Fibroblast of skin of scalp (primary cell): Measurements from ENCODE around the gene DUSP1.

Experiments used
- DNase-seq: peaks from one replicate; pipeline ENCODE4 v3.0.0-alpha.2; 2013

Gene DUSP1

DNA sequence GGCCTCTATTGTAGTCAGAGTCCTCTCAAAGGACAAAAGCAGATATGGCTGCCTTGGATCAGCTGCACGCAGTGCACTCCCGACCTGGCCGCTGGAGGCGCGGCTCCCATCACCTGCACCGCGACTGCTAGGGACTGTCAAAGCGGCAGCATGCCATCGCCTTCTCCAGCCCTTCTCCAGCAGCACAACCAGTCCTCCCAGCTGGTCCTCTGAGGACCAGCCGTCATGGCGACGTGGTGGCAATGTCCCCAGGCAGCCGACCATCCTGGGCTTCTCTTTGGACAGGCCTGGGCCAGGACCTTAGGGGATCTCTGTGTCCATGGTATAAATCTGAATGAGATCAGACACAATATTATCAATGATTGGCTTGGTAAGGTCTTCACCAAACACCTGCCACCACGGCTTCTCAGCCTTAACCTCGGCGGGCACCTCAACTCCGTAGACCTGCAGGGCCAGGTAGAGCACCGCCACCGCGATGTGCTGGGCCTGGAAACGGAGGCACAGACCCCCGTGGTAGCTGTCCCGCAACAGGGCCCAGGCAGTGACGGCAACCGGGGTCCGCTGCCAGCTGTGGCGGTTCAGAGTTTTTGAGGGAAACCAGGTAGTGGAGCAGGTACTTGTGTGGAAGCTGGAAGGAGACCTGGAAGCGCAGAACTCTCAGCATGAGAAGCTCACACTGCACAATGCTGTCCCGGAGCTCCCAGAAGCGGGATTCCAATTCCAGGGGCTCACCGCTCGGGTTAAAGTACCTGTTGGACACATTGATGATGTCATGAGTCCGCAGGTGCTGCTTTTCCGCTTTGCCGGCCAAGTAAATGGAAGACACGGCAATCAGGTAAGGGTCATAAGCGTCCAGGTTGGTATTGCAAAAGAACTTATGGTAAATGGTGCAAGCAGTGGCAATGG, 8.5 kb downstream of the DUSP1 start:
- no peak for DNase-seq

DNA sequence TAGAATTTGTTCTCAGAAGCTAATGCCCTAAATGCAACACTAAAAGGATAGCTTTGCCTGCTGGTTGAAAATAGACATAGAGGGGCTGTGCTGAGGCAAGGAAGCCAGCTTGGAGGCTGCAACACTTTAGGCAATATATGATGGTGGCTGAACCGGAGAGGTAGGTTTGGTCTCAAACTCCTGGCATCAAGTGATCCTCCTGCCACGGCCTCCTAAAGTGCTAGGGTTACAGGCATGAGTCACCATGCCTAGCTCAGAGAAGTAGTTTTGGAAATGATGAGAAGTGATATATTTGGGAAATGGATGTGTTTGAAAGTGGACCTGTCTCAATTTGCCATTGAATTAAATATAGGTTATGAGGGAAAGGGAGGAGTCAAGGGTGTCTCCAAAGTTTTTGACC, 10.0 kb downstream of the DUSP1 start:
- no peak for DNase-seq

DNA sequence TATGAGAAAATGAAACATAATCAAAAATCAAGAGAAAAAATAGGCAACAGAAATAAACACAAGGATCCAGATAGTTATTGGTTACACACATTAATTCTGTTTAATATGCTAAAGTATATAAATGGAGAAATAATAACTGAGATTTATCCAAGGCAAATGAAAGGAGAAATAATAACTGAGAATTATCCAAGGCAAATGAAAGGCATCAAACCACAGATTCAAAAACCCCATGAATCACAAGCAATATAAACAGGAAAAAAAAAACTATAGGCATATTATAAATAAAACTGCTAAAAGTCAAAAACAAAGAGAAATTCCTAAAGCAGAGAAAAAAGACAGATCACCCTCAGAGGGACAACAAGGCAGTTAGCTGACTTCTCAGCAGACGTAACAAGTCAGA, 10.9 kb downstream of the DUSP1 start:
- no peak for DNase-seq

- DNase-seq, result no peak
Measured at GRCh38 chr5:172758834-172759149, 12.2 kb downstream of the DUSP1 start.

DNA sequence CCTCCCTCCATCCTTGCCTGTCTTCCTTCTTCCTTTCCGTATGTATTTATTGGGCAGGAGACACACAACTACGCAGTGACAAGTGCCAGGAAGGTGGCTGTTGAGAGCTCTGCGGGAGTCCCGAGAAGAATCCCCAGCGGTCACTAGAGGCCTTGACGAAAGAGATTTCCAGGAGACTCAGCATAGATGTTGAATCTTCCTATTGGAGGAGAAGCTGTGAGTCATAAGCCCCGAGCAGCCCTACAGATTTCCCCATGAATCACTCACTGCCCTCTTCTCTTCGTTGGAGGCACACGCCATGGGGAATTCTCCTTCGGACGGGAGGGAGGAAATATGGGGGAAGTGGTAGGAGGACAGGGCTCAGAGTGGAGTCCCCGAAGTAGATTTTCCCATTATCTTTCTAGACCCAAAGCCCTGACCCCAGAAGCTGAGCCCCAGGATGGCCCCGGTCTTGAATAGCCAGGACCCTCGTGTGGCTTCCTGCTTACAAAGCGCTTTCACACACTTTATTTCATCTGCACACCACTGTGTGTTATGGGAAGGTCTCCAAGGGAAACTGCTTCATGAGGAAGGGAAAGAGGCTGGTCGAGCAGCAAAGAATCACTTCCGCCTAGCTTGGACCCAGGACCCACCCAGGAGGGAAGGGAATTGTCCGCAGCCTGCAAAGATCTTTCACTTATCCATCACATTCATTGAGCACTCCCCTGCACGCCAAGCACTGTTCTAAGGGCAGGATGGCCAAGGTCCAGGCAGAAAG, 12.7 kb downstream of the DUSP1 start:
- peak; percentile 94 for DNase-seq

DNA sequence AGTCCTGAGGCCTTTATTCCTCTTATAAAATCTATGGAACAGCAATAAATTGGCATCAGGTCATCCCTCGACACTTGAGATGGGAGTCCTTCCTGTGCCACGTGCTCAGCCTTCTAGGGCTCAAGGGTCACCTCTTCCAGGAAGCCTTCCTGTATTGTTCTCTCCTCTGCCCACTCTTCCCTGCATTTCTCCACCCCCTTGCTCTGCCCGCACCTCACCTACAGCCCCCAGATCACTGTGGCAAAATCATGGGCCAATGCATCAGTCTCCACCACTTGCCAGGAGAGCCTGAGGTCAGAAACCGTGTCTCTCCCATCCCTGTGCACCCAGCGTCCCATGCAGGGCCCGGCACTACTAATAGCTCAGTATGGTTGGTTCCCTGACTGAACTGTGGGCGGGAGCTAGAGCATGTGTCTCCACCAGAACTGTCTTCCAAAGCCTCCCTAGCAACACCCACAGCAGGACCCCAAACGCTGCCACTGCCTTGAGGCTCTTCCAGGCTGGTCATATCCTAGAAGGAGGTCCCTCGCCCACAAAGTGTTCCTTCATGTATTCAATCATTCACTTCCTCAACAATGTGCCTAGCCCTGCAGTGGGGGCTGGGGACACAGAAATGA, 13.5 kb downstream of the DUSP1 start:
- DNase-seq, result no peak

DNA sequence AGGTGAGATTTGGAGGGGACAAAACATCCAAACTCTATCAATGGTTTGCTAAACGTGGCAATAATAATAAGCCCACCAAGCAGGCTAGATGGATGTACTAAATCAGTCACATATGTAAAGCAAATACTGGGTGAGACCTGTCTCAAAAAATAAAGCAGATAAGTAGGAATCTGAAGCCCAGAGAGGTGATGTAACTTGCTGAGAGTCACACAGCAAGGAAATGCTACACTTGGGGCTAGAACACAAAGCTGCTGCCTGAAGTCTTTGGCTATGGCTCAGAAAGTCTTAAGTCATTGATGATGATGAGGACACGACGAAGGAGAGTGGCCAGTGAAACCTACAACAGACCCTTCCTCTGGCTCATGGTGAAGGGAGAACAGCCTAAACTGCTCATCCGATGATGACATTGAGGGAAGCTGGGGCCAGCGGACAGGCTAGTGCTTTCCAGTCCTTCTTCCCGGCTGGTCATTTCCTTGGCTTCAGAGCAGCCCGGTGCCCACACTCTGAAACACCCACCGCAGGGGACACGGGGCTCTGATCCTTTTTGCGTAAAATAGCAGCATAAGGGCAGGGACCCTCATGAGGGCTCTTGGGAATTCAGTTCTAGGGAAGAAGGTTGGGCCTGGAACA, 14.1 kb downstream of the DUSP1 start:
- no peak for DNase-seq

- no peak for DNase-seq
Measured at GRCh38 chr5:172754596-172755356, 16.2 kb downstream of the DUSP1 start.

DNA sequence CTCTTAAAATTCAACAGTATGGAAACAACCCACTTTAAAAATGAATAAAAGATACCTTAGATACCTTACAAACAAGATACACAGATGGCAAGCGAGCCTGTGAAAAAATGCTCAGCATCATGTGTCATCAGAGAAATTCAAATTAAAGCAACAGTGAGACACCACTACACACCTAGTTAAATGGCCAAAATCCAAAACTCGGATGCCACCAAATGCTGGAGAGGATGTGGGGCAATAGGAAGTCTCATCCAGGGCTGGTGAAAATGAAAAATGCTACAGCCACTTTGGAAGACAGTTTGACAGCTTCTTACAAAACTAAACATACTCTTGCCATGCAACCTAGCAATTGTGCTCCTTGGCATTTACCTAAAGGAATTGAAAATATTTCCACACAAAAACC, 17.9 kb downstream of the DUSP1 start:
- DNase-seq, result no peak

DNA sequence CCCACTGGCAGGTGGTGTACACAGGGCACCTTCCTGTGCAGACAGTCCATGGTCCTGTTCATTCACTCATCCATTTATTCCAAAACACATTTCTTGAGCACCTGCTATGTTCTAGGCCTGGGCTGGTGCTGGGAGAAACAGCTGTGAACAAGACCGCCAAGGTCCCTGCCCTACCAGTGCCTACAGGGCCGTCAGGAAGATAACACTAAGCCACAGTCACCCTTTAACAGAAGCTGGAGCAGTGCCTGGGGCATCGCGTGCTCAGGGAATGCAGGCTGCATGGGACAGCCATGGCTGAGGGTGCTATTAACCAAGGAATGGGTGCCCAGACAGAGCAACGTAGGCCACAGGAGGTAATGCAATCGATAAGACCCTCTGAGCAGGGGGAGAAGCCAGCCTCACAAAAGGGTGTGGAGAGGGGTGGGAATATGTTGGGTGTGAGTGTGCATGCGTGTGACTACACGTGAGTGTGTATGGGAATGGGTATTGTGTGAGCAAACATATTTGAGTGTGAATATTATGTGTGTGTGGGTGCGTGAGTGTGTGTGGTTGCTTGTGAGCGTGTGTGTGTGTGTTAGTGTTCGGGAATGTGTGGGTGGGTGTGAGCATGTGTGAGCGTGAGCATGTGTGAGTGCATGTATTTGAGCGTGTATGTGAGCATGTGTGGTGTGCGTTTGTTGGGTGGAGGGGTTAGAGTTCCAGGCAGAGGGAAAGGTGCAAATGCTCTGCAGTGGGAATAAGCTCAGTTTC, 19.1 kb downstream of the DUSP1 start:
- no peak for DNase-seq

- DNase-seq, result peak; percentile 46
Measured at GRCh38 chr5:172749881-172750633, 20.9 kb downstream of the DUSP1 start.

DNA sequence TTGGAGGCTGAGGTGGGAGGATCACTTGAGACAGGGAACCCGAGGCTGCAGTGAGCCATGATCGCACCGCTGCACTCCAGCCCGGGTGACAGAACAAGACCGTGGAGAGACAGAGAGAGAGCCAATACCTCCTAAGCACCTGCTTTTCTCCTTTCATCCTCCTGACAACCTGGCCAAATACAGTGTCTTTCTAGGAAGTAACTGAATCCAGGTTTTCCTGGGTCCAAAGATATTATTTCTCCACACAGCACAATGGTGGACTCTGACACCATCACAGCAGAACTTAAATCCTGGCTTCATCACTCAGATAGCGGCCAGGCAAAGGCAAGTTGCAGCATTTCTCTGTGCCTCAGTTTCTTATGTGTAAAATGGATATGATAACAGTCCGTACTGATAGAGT, 21.9 kb downstream of the DUSP1 start:
- no peak for DNase-seq

- DNase-seq, result peak; percentile 75
Measured at GRCh38 chr5:172748341-172748843, 22.6 kb downstream of the DUSP1 start.

DNA sequence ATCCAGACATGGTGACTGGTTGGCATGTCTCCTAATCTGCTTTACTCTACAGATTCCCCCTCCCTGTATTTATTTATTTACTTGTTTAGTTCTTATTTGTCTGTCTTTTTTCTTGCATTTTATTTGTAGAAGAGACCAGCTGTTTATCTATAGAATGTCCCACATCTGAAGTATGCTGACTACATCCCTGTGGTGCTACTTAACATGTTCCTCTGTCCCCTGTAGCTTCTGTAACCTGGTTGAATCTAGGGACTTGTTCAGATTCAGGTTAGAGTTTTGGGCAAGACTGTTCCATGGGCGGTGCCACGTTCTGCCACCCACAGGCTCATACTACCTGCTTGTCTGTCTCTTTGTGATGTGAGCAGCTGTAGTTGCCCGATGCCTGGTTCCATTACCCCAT, 23.5 kb downstream of the DUSP1 start:
- no peak for DNase-seq

- no peak for DNase-seq
Measured at GRCh38 chr5:172746725-172747124, 24.3 kb downstream of the DUSP1 start.

- DNase-seq, result no peak
Measured at GRCh38 chr5:172745838-172746237, 25.2 kb downstream of the DUSP1 start.

- DNase-seq, result no peak
Measured at GRCh38 chr5:172745406-172745805, 25.6 kb downstream of the DUSP1 start.

GRCh38 chr5:172744123-172745104, 26.6 kb downstream of the DUSP1 start:
- no peak for DNase-seq
